ENCODE measurements around the gene PEX26.
"Not testable (repeated sequence)": the region's sequence is repeated elsewhere in the genome, so short reads cannot be mapped to it uniquely, and the experiment has no call there.

PEX26 gene

DNA sequence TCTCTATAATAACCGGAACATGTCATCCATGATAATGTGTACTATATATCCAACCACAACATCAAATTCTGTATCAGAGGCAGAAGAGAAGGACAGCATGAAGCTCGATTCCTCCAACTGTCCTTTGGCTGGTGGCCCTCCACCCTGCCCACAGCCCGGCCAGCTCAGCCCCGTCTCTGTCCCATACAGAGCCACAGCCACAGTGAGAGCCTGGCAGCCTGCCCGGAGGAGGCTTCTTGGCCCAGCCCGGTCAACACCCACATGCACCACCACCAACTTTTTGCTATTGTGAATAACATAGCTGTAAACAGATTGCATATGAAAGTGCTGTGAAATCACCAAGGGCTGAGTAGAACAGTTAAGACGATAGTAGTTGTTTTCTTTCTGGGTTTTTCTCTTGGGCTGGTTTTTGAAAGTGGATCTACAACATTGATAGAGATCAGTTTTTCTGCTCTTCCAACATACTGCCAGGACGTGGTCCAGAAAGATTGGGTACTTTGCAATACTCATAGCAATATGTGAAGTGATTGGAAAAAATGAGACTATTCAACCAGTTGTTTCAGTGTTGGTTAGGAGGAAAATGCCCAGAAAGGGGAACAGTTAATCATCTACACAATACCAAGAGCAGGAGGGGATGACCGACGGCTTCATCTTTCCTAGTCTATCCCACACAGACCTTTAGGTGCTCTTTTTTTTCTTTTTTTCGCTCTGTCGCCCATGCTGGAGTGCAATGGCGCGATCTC lies 25.9 kb downstream of the PEX26 start:
- no peak for DNase-seq

DNA sequence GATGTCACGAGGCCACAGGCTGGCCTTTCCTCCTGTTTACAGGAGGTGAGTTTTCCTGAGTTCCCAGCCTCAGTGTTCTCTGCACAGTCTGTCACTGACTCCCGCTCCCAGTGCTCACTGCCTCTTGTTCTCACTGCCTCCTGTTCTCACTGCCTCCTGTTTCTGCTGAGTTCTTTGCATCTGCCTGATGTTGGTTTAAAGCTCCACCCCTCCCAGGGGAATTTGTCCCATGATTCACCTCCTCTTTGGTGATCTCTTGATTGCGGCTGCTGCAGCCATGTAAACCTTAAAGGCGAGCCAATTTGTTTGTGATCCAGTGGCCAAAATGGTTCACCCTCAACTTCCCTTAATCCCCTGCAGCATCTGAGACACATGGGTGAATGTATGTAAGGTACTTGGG lies 26.8 kb downstream of the PEX26 start:
- DNase-seq: no peak

DNA sequence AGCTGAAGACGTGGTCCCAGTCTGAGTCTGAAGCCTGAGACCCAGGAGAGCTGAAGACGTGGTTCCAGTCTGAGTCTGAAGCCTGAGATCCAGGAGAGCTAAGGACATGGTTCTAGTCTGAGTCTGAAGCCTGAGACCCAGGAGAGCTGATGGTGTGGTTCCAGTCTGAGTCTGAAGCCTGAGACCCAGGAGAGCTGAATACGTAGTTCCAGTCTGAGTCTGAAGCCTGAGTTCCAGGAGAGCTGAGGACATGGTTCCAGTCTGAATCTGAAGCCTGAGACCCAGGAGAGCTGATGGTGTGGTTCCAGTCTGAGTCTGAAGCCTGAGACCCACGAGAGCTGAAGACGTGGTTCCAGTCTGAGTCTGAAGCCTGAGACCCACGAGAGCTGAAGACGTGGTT lies 28.2 kb downstream of the PEX26 start:
- not testable (repeated sequence) for DNase-seq

DNA sequence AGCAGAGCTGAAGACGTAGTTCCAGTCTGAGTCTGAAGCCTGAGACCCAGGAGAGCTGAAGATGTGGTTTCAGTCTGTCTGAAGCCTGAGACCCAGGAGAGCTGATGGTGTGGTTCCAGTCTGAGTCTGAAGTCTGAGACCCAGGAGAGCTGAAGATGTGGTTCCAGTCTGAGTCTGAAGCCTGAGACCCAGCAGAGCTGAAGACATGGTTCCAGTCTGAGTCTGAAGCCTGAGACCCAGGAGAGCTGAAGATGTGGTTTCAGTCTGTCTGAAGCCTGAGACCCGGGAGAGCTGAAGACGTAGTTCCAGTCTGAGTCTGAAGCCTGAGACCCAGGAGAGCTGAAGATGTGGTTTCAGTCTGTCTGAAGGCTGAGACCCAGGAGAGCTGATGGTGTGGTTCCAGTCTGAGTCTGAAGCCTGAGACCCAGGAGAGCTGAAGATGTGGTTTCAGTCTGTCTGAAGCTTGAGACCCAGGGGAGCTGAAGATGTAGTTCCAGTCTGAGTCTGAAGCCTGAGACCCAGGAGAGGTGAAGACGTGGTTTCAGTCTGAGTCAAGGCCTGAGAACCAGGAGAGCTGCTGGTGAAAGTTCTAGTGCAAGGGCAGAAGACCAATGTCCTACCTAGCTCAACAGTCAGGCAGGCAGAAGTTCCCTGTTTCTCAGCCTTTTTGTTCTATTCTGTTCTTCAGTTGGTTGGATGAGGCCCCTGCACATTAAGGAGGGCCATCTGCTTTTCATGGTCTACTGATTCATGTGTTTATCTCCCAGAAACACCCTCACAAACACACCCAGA lies 29.0 kb downstream of the PEX26 start:
- not testable (repeated sequence) for DNase-seq

DNA sequence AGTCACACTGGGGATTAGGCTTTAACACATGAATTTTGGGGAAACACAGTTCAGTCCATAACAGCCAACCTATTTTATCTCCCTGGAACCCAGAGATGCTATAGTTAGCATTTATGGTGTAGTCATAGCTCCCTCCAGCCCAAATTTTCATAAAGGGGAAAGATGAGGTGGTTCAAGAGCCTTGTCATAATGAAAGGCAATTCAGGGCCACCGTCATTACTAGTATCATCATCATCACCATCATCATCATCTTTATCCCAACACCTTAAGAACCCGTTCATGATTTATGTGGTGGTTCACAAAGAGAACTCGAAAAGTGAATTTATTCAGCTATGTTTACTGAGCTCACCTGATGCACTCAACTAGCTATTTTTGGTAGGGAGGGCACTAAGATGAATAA lies 30.4 kb downstream of the PEX26 start:
- DNase-seq: no peak

DNA sequence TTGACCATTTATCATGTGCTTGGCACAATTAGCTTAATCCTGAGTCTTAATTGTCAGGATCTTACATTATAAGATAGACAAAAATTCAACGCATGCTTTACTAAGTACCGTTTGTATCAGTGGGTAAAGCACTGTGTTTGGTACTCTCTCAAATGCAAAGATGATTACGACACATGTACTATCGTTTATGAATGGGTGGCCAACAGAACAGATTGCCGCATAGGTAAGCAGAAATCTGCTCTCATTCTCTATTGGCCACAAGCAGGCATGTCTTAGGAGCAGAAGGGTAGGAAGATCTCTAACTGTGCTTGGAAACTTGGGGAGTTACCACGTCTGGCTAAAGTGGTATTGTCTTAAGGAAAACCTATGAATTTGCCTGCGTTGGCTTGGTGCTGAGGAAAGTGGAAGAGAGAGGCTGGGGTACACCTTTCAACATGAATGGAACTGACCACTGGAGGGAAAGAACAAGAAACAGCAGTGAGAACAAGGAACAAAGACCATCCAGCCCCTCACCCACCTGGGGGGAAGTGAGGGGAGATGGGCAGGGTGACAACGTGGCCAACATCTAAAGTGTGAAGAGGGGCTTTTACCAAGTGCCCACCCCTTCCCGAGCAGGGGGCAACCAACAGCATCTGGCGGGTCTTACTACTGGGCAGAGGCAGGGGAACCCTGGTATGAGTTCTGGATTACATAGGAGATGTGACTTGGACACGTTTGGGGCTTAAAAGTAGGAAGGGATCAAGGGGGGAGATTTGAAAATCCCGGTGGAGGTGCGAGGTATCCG lies 31.8 kb downstream of the PEX26 start:
- no peak for DNase-seq

DNA sequence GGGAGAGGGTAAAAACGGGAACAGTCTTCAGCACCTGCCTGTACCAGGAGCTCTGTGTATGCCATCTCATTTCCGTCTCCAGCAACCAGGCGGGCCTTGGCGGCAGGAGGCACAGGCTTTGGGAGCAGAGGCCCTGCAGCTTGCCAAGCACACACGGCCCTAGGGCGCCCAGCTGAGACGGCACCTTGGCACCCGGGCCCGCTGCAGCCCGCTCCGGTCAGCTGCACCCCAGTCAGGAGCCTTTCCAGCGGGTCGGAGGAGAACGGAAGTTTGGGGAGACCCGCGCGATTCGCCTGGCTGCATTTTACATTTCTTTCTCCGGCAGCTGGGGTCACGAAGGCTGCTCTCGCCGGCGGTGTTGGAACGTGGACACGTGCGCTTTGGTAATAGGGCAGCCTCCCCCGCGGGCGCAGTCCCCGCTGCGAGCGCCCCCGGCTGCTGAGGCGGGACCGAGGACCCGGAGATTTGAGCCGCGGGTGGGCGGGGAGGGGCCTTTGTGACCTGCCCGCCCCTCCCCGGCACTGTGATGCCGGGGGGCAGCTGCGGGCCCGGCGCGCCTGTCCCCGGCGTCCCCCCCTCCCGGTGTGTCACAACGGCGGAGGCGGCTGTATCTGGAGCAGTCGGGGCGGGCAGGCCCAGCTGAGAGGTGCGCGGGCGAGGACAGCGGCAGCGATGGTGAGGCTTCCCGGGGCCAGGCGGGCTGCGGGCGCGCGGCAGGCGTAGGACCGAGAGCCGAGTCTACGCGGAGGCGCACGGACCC lies 32.6 kb downstream of the PEX26 start, which contains the start of gene TUBA8:
Gene TUBA8, plus strand, starts transcription at position 616 of the 760 bp plus-strand sequence. Its CDS starts 57 bp downstream, at position 673.
- DNase-seq: peak; percentile 15

DNA sequence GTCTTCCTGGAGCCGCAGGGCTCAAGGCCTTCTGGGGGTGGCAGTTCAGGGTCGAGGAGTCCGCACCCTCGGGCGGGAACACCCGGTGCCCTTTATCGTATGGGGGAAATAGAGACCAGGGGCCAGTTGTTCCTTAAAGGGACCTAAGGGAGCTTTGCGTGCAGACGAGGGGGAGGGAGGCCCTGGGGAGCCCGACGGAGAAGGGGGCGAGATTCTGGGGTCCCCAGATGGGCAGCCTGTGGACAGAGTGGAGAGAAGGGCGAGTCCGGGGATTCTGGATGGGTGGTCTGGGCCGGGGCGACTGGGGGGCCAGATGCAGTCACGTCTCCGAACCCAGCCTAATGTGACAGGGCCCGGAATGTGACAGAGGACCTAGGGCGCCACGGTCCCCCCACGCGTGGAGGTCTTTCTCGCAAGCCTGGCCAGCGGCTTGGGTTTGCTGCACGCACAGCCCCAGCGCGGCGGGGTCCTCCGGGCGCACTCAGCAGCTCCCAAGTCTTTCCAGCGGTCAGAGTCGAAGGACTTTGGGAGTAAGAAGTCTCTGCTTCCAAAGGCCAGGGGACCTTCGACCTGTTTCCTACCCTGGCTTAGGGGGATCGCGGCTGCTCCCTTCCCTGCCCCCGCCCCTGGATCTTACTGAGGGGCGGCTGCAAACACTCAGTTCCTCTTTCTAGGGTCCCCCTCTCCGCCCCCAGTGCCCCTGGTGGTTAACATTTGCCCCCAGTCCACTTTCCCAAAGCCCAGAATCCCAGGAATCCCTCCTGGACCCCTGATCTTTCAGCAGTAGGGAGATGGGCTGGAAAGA lies 33.4 kb downstream of the PEX26 start:
- DNase-seq: no peak

DNA sequence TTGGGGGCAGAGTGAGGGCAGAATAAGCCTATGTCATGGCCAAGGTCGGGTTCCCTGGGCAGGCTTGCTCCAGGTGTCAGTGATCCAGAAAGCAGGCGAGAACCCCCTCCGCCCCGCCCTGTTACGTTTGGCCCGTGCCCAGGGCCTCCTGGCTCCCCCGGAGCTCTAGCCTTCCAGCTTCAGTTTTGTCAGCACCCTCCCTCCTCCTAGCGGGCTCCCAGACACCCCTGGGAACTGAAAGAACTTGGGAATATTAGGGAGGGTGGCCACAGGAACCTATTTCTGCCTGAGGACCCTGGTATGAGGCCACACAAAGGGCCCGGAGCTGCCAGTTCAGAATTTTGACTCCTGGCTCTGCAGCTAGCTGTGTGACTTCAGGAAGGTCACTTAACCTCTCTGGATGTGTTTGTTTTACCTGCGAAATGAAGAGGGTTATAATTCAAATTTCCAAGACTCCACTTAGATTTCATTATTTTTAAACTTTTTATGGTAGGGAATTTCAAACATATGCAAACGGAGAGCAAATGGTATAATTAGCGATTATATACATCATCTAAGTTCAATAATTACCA lies 34.1 kb downstream of the PEX26 start:
- no peak for DNase-seq

DNA sequence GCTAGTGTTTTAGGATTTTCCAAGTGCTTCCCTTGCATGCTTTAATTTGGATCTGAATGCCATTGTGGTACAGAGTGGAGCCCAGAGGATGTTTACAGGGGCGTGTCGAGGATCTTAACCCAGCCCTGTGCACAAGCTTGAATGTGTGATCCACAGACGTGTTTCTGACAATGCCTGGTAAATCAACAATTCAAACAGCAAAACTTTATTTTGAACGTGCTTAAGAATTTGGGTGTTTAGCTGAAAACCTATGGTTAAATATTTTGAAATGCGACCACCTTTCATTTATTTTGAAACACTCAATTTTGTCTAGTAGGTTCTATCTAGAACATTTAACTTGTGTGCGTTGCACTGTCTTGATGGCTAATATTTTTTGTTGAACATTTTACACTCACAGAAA lies 34.6 kb downstream of the PEX26 start:
- DNase-seq: no peak

DNA sequence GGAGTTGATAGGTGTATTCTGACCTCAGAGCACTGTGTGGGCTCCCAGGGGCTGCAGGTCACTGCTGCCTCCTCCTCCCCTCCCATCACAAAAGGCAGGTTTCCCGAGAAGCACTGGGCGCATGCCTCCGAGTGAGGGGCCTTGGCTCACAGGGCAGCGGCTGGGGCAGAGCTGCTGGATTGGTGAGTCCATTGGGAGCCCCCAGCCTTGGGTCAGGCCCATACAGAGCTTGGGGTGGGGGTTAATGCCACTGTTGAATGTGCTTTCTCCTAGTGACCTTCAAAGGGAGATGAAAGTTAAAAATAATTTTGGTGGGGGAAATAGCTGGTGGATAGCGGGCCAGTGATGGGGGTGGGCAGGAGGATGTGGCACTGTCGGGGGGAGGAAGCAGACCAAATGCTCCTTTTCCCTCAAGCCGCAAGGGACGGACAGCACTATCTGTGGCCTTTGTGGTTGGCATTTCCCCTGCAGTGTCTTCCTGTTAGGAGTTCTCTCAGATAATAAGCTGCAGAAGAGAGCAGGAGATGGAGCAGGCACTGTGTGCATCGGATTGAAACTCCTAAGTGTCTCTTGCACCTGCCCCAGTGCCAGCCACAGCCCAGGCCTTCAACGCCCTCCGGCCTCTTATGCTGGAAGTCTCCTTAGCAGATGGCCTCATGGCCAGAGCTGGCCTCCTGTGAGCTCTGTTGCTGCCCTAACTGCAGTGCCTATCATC lies 36.0 kb downstream of the PEX26 start:
- DNase-seq: no peak

DNA sequence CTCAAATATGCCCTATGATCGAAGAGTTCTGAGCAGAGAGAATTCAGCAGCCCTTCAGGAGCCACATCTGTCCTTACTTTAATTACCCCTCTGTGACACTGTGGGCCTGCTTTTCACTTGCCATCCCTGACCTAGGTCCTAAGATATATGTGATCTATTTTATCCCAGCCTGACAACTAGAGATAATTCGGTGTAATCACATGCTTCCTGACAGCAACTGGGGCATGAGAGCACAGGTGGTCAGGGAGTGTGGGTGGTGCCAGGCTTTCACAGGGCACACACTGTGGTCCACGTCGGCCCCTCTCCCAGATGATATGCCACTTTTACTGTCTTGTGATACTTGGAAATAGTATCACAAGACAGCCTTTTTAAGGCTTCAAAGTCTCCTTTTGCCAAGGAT lies 36.7 kb downstream of the PEX26 start:
- no peak for DNase-seq

DNA sequence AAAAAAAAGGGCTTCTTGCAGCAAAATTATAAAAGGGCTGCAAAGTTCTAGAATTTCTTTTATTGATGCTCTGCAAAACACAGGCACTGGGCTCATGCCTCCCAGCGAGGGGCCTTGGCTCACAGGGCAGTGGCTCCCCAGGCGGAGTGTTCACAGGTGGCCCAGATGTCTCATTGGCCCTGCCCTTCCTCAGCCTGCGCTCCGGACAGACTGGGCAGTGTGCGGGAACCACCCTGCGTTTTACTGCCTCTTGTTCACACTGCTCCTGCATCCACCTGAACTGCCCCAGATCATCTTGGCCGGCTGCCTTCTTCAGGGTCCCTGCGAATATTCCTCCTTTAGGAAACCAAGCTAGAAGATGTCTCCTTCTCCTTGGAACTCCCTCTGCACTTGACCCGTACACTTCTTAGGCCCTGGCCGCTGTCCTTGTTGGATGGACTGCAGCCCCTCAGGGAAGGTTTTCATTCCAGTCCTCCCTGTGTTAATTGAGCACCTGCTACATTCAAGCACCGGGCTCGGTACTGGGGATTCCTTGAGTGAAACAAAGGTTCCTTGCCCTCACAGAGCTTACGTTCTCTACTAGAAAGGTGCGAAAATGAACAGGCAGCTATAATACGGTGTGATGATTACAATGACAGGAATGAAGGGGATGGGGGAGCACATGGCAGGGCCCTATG lies 37.3 kb downstream of the PEX26 start:
- DNase-seq: no peak

DNA sequence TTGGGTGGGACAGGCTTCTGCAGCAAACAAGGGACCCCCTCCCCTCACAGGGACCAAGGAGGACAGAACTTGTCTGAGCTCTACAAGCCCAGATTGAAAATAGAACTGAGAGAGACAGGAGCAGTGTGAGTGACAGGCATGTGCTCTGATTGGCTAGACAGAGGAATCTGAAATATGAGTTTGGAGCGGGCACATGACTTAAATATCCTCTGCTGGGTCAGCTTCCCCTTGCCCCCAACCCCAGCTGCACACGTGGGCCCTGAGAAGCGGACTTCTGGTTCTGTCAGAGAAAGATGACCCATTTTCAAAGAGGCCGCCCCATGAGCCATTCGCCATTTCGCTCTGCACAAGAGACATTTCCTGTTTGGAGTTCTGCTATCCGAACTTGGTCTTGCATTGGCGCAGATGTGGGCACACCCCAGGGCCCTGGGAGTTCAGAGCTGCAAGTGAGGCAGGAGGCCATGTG lies 38.1 kb downstream of the PEX26 start:
- no peak for DNase-seq

DNA sequence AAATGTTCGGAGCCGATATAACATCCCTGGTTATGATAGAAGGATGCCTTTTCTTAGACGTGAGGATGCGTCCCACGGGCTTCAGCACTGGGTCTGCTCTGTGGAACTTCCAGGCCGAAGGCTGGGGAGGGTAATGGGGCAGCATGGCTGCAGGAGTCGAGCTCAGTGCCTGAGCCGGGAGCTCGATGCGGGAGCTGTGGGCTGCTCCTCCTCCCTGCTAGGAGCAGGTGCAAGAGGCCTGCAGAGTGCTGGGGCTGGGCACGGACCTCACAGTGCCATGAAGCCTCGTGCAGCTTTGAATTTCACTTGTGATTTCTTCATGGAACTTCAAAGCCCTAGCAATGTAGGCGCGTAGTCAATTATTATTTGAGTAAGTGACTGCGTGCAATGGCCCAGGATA lies 38.8 kb downstream of the PEX26 start:
- DNase-seq: no peak

DNA sequence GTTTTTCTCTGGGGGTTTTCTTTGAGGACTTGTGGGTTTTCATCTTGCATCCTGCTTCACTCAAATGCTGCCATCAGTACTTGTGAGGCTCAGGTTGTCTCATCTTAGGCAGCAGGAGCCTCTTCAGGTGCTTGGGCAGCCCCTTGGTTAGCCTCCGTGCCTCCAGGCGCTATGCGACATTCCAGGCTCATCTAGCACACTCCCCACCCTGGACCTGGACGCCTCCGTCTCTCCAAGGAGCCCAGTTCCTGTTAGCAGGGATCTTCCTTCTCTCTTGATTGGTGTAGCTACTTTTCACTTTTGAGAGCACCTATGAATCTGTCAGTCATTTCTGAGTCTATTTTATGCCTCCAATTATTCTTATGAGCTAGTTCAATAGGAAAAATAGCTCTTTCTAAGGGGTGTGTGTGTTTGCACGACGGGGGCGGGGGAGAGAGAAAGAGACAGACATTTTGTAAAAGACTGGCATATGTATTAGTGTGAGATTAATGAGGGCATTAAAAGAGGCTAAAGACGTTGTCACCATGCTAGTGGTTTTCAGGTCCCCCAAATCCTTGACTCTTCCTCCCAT lies 40.6 kb downstream of the PEX26 start:
- DNase-seq: no peak

DNA sequence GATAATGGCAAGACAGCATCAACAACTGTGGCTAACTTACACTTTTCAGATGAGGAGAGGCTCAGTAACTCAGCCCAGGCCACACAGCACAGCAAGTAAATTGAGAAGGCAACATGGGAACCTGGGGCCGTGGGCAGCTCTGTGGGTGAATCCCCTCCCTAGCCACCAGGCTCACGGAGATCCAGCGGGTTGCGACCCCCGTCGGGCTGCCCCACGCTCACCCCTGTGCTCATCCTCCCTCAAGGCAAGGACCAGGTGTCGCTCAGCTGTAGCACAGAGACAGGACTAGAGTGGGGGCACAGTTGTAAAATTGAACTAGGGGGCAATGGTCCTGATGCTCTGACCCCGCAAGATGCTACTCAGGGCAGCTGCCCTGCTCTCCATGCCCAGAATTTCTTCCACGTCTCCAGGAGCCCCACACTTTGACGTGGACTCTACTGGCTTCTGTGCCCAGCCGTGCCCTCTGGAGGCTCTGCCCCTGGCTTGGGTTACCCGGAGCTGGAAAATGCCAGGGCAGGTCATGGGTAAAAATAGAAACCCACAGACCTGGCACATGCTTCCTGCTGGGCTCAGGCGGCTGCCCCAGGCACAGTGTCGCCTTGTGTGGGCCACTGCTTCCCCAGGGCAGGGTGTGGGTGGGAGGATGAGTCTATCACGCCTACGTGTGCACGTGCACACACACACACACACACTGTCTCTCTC lies 41.8 kb downstream of the PEX26 start:
- no peak for DNase-seq

DNA sequence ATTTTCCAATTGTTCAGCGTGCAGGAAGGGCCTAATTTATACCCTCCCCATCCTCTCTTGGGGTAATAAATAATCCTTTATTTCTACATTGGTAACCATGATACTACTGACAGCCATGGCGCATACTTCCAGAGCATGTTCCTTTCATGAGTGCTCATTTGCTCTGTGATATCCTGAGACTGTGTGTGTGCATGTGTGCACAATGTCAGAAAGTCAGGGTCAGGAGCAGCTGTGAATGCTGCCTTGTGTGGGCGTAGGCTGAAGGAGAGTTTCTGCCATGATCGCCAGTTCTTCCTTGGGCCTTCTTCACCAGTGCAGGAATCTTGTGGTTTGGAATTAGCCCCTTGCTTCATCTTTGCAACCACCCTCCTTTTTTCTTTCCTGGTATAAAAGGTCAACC lies 43.1 kb downstream of the PEX26 start:
- DNase-seq: no peak

DNA sequence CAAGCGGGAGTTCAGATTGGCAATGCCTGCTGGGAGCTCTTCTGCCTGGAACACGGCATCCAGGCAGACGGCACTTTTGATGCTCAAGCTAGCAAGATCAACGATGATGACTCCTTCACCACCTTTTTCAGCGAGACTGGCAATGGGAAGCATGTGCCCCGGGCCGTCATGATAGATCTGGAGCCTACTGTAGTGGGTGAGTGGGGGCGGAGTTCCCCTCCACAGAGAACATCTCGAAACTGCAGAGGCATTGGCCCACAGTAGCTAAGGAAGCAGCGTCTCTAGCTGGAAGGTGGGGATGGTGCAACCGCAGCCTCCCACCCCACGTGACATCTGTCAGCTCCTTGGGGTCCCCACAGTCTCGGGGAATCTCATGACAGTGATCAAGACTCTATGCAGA lies 43.7 kb downstream of the PEX26 start:
- DNase-seq: no peak

All from CD4-positive, alpha-beta T cell treated with Interleukin-17A for 4 hours (primary cell).